ENCODE measurements around the gene KIF3C. TPM values are rescaled to one million over a fixed set of nuclear protein-coding genes. Genes with fewer than 3 reads are reported as not detected.
A peak's percentile ranks its signal among the peaks of the same experiment; 100 is the strongest.

KIF3C gene
- total and polyA plus RNA-seq, 9 of the 15 experiments (the other 6 are each of a cell fraction or from before 2014, with no cell fraction given): 0.69 to 6.7 (median 3.3) TPM

GRCh38 chr2:25982273-25982967 is at the start of gene KIF3C (continued):
- TF ChIP-seq ZNF395 (CRISPR knock-in tag; IDR thresholded peaks at IDR 0.05) (no peak), NRF1 (conservative IDR thresholded peaks at IDR 0.05 in 1 of 2, IDR thresholded peaks at IDR 0.05 in 1 of 2) (peak; percentile 16 to 33; a peak in 2 of 4 replicates), MIER1 (IDR thresholded peaks at IDR 0.05; ENCODE audit: low read depth) (no peak), CTCF (IDR thresholded peaks at IDR 0.05 in 2 of 3, conservative IDR thresholded peaks at IDR 0.05 in 1 of 3; ENCODE audit: insufficient read depth in 2 of 3, low read depth in 1 of 3, low read length in 3 of 3) (no peak), HDAC1 (IDR thresholded peaks at IDR 0.05) (no peak), HMGN3 (IDR thresholded peaks at IDR 0.05; ENCODE audit: borderline replicate concordance, extremely low read depth, insufficient read length, low read depth, low read length) (peak; percentile 24), HIVEP1 (CRISPR knock-in tag; IDR thresholded peaks at IDR 0.05) (no peak), DLX4 (CRISPR knock-in tag; IDR thresholded peaks at IDR 0.05) (no peak), SP2 (IDR thresholded peaks at IDR 0.05; ENCODE audit: extremely low read depth, low read depth, low read length, poor library complexity, severe bottlenecking) (no peak), PURB (CRISPR knock-in tag; IDR thresholded peaks at IDR 0.05; ENCODE audit: low read depth) (no peak), ZNF232 (CRISPR knock-in tag; IDR thresholded peaks at IDR 0.05) (no peak), ARNT (IDR thresholded peaks at IDR 0.05) (no peak), ETS2 (tag; IDR thresholded peaks at IDR 0.05; ENCODE audit: borderline replicate concordance, poor library complexity, severe bottlenecking) (no peak), ZNF79 (CRISPR knock-in tag; IDR thresholded peaks at IDR 0.05; ENCODE audit: low read depth) (no peak), RERE (CRISPR knock-in tag; IDR thresholded peaks at IDR 0.05; ENCODE audit: borderline replicate concordance) (no peak), CREM (IDR thresholded peaks at IDR 0.05; ENCODE audit: low read depth) (peak; percentile 74)
